ENCODE results near the gene PAPPA. TPM values are rescaled to one million over a fixed set of nuclear protein-coding genes. Genes with fewer than 3 reads are reported as not detected.

PAPPA gene
- total and polyA plus RNA-seq, 3 experiments from 2014 or later = not detected

DNA sequence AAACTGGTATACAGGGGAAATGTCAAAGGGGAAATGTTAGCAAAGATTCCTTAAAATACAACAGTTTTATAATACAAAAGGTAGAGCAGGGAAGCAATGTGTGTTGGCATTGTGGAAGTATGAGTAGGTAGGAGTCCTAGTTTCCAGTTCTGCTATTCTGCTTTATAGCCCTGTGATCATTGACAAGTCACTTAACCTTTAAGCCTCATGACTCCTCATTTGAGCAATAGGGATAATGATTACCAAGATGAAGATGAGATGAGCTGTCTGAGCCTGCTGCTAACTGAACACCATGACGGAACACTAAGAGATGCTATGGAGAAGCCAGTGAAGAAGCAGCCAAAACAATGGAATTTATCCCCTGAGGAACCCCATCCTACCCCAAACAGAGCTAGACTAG is 251.7 kb downstream of the PAPPA start:
- no peaks in the 10 kb centered on the region for H3K9me3 Mint-ChIP-seq
- Histone ChIP-seq H3K27me3 (ENCODE audit: insufficient read depth, low read length, poor library complexity, severe bottlenecking) (no peaks in the 10 kb centered on the region), H3K36me3 (ENCODE audit: insufficient read depth, low read length) (no peaks in the 10 kb centered on the region), H3K4me3 (ENCODE audit: low read length) (no peak overlapping the region), H3K4me1 (ENCODE audit: insufficient read depth, low read length) (no peaks in the 10 kb centered on the region), H3K9me3 (ENCODE audit: low read length) (no peaks in the 10 kb centered on the region), H3K27ac (ENCODE audit: low read depth, low read length) (no peak overlapping the region)
- H3K4me3 Mint-ChIP-seq = no peak overlapping the region
- ChIA-PET CTCF (no interaction called here), POLR2A (no interaction called here)
- H3K36me3 Mint-ChIP-seq = peaks cover 0 to 31% (median 6%) of the 10 kb centered on the region in 3 donors
- DNase-seq = no peak
- H3K27me3 Mint-ChIP-seq = peaks cover 0 to 1% of the 10 kb centered on the region in 2 donors
- no peaks in the 10 kb centered on the region for H3K4me1 Mint-ChIP-seq
- H3K27ac Mint-ChIP-seq = no peak overlapping the region

DNA sequence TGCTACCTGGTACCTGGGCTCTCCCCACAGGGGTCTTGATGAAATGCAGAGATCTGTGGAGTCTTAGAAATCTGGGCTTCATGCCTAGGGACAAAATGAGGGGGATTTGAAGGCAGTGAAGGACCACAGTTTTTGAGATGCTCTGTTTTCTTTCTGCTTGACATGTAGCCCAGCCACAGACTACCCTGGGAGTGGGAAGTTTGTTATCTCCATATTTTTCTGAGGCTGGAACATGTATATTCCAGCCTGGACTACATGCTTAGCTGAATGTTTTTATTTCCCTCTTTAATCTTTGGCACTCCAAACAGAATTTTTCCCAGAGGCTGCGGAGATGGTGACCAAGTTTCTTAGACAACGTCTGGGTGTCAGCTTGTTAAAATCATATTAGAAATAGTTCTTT is 252.9 kb downstream of the PAPPA start:
- Mint-ChIP-seq H3K27ac (no peak overlapping the region), H3K4me3 (no peak overlapping the region), H3K27me3 (peaks cover 0 to 1% of the 10 kb centered on the region in 2 donors), H3K4me1 (no peaks in the 10 kb centered on the region), H3K36me3 (peaks cover 0 to 32% (median 7%) of the 10 kb centered on the region in 3 donors), H3K9me3 (no peaks in the 10 kb centered on the region)
- CTCF ChIA-PET = no interaction called here
- Histone ChIP-seq H3K36me3 (ENCODE audit: insufficient read depth, low read length) (no peaks in the 10 kb centered on the region), H3K9me3 (ENCODE audit: low read length) (no peaks in the 10 kb centered on the region), H3K4me3 (ENCODE audit: low read length) (no peak overlapping the region), H3K27me3 (ENCODE audit: insufficient read depth, low read length, poor library complexity, severe bottlenecking) (no peaks in the 10 kb centered on the region), H3K4me1 (ENCODE audit: insufficient read depth, low read length) (no peaks in the 10 kb centered on the region), H3K27ac (ENCODE audit: low read depth, low read length) (no peak overlapping the region)
- POLR2A ChIA-PET = no interaction called here
- DNase-seq = no peak

DNA sequence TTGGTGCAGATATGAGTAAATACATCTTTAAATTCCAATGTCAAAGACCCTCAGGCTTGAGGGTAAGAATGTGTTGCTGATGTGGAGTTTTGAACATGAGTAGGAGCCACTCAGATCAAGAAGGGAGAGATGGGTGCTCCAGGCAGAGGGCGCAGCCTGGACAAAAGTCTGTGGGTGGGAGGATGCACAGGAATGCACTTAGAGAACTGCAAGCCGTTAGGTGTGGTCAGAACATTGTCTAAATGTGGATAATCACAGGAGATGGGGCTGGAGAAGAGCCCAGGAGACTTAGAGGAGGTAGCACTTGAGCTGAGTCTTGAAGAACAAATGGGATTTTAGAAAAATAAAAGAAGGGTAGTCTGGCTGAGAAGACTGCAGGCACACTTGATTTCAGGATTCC is 255.5 kb downstream of the PAPPA start:
- CTCF ChIA-PET = no interaction called here
- H3K27ac ChIP-seq (ENCODE audit: low read depth, low read length) = no peak overlapping the region

DNA sequence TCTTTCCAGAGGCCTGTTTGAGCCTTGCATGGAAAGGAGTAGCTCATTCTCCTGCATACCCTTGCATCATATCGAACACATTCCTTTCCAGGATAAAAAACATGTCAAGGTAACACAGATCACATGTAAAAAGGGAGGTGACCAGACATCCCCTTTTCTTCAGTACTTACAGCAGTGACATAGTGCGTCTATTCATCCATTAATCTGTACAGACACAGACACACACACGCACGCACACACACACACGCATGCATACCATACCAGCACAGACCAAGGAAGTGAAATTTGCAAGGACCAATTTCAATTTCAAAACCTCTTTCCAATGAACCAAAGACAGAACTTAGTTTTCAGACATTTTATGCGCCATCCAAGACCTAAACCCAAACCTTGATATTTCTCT is 256.0 kb downstream of the PAPPA start:
- Histone ChIP-seq H3K9me3 (ENCODE audit: low read length) (no peaks in the 10 kb centered on the region), H3K27me3 (ENCODE audit: insufficient read depth, low read length, poor library complexity, severe bottlenecking) (no peaks in the 10 kb centered on the region), H3K4me3 (ENCODE audit: low read length) (no peak overlapping the region), H3K4me1 (ENCODE audit: insufficient read depth, low read length) (no peaks in the 10 kb centered on the region), H3K36me3 (ENCODE audit: insufficient read depth, low read length) (no peaks in the 10 kb centered on the region), H3K27ac (ENCODE audit: low read depth, low read length) (no peak overlapping the region)
- DNase-seq = no peak
- CTCF ChIA-PET = interaction anchor here (1.2 kb wide), 1 partner anchor 17 kb away, joined by 3 read pairs; no protein-coding TSS in a partner anchor
- POLR2A ChIA-PET = no interaction called here
- peaks cover 0 to 1% of the 10 kb centered on the region in 2 donors for H3K27me3 Mint-ChIP-seq
- peaks cover 0 to 32% (median 7%) of the 10 kb centered on the region in 3 donors for H3K36me3 Mint-ChIP-seq
- H3K4me3 Mint-ChIP-seq = no peak overlapping the region
- no peaks in the 10 kb centered on the region for H3K9me3 Mint-ChIP-seq
- no peak overlapping the region for H3K27ac Mint-ChIP-seq
- H3K4me1 Mint-ChIP-seq = no peaks in the 10 kb centered on the region

More for the DNA sequence above, 255.5 kb downstream of the PAPPA start:
- no peaks in the 10 kb centered on the region for H3K27me3 ChIP-seq (ENCODE audit: insufficient read depth, low read length, poor library complexity, severe bottlenecking)
- Mint-ChIP-seq H3K27me3 (peaks cover 0 to 1% of the 10 kb centered on the region in 2 donors), H3K27ac (no peak overlapping the region), H3K9me3 (no peaks in the 10 kb centered on the region), H3K4me3 (no peak overlapping the region), H3K36me3 (peaks cover 0 to 32% (median 7%) of the 10 kb centered on the region in 3 donors), H3K4me1 (no peaks in the 10 kb centered on the region)
- H3K9me3 ChIP-seq (ENCODE audit: low read length) = no peaks in the 10 kb centered on the region
- H3K36me3 ChIP-seq (ENCODE audit: insufficient read depth, low read length) = no peaks in the 10 kb centered on the region
- no peaks in the 10 kb centered on the region for H3K4me1 ChIP-seq (ENCODE audit: insufficient read depth, low read length)
- no peak overlapping the region for H3K4me3 ChIP-seq (ENCODE audit: low read length)
- DNase-seq = no peak
- POLR2A ChIA-PET = no interaction called here

DNA sequence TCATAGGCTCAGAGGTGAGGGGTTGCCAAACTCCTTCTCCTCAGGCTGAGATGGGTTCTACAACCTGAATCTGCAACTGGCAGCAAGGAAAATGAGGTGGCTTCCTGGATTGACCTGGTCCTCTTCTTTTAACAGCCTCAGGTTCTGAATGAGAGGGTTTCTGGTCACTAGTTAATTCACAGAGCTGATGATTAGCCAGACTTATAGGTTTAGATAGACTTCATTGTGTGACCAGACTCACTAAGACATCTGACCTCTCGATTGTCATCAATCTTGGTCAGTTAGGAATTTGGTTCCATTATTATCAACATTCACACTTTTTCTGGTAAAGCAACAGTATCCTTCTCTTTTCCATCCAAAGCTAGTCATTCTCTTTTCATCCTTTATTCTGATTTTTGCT is 257.9 kb downstream of the PAPPA start:
- no peaks in the 10 kb centered on the region for H3K9me3 ChIP-seq (ENCODE audit: low read length)
- Mint-ChIP-seq H3K4me3 (no peak overlapping the region), H3K27me3 (peaks cover 0 to 1% of the 10 kb centered on the region in 2 donors), H3K36me3 (peaks cover 0 to 29% (median 7%) of the 10 kb centered on the region in 3 donors), H3K4me1 (no peaks in the 10 kb centered on the region), H3K27ac (no peak overlapping the region), H3K9me3 (no peaks in the 10 kb centered on the region)
- no peak for DNase-seq
- H3K27me3 ChIP-seq (ENCODE audit: insufficient read depth, low read length, poor library complexity, severe bottlenecking) = no peaks in the 10 kb centered on the region
- POLR2A ChIA-PET = no interaction called here
- CTCF ChIA-PET = no interaction called here
- no peaks in the 10 kb centered on the region for H3K4me1 ChIP-seq (ENCODE audit: insufficient read depth, low read length)
- no peak overlapping the region for H3K4me3 ChIP-seq (ENCODE audit: low read length)
- H3K27ac ChIP-seq (ENCODE audit: low read depth, low read length) = no peak overlapping the region
- H3K36me3 ChIP-seq (ENCODE audit: insufficient read depth, low read length) = no peaks in the 10 kb centered on the region

DNA sequence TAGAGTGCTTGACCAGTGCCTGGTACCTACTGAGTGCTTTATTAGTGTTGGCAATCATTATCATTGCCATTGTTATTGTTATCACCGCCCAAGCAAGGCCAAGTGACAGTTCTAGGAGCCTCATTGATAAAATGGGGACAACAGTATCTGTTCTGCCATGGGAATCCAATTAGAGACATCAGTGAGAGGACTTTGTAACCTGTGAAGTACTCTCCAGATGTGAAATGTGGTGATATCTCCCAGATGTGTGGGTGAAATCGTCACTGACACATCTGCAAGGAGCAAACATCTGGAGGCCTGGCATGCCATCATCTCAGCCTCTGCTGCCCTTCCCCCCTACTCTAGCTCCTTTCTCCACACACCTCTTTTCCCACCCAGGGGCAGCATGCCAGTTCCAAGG is 260.8 kb downstream of the PAPPA start:
- H3K27ac Mint-ChIP-seq = no peak overlapping the region
- H3K9me3 Mint-ChIP-seq = no peaks in the 10 kb centered on the region
- Histone ChIP-seq H3K9me3 (ENCODE audit: low read length) (no peaks in the 10 kb centered on the region), H3K36me3 (ENCODE audit: insufficient read depth, low read length) (no peaks in the 10 kb centered on the region), H3K27ac (ENCODE audit: low read depth, low read length) (no peak overlapping the region), H3K4me3 (ENCODE audit: low read length) (no peak overlapping the region), H3K27me3 (ENCODE audit: insufficient read depth, low read length, poor library complexity, severe bottlenecking) (no peaks in the 10 kb centered on the region), H3K4me1 (ENCODE audit: insufficient read depth, low read length) (no peaks in the 10 kb centered on the region)
- H3K27me3 Mint-ChIP-seq = no peaks in the 10 kb centered on the region
- H3K4me1 Mint-ChIP-seq = no peaks in the 10 kb centered on the region
- DNase-seq = no peak
- H3K4me3 Mint-ChIP-seq = no peak overlapping the region
- CTCF ChIA-PET = no interaction called here
- peaks cover 0 to 13% (median 9%) of the 10 kb centered on the region in 3 donors for H3K36me3 Mint-ChIP-seq
- POLR2A ChIA-PET = no interaction called here

DNA sequence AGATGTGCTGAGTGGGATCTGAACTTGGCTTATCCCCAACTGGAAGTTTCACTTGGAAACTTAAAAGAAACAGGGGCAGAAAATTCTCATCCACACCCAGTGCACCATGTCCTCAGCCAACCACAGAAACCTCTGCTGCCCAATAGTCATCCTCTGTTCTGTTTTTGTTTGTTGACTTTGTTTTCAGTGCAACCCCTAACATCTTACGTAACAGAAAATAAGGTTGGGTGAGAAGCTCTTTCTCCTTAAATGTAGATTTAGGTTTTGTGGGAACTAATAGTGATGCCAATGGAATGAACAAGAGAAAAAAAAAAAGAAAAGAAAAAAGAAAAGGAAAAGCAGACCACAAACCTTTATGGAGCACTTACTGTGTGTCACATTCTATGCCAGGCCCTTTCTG is 262.8 kb downstream of the PAPPA start:
- Mint-ChIP-seq H3K27ac (no peak overlapping the region), H3K36me3 (peaks cover 5 to 16% (median 14%) of the 10 kb centered on the region in 3 donors), H3K4me1 (no peaks in the 10 kb centered on the region), H3K9me3 (no peaks in the 10 kb centered on the region), H3K4me3 (no peak overlapping the region), H3K27me3 (no peaks in the 10 kb centered on the region)
- Histone ChIP-seq H3K27ac (ENCODE audit: low read depth, low read length) (no peak overlapping the region), H3K9me3 (ENCODE audit: low read length) (no peaks in the 10 kb centered on the region), H3K4me1 (ENCODE audit: insufficient read depth, low read length) (no peaks in the 10 kb centered on the region), H3K4me3 (ENCODE audit: low read length) (no peak overlapping the region), H3K36me3 (ENCODE audit: insufficient read depth, low read length) (no peaks in the 10 kb centered on the region), H3K27me3 (ENCODE audit: insufficient read depth, low read length, poor library complexity, severe bottlenecking) (no peaks in the 10 kb centered on the region)
- POLR2A ChIA-PET = no interaction called here
- DNase-seq = no peak
- CTCF ChIA-PET = no interaction called here

DNA sequence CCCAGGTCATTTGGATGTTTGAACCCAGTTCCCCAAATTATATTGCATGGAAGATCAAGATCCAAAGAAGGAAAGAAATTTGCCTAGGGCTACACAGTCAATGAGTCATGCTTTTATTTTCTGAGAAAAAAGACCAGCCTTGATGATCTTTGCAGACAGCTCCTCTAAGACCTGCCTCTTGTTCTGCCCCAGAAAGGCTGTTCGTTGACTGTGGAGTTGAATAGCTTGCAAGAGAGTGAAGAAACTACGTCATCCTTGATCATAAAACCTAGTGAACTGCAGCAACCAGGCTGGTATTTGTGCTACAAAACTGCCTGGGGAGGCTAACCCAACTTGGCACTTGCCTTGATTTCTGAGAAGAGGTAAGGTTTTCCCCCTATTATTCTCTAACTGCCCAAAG is 263.9 kb downstream of the PAPPA start:
- Histone ChIP-seq H3K4me3 (ENCODE audit: low read length) (no peak overlapping the region), H3K27me3 (ENCODE audit: insufficient read depth, low read length, poor library complexity, severe bottlenecking) (no peaks in the 10 kb centered on the region), H3K9me3 (ENCODE audit: low read length) (no peaks in the 10 kb centered on the region), H3K36me3 (ENCODE audit: insufficient read depth, low read length) (no peaks in the 10 kb centered on the region), H3K4me1 (ENCODE audit: insufficient read depth, low read length) (no peaks in the 10 kb centered on the region), H3K27ac (ENCODE audit: low read depth, low read length) (no peak overlapping the region)
- ChIA-PET CTCF (no interaction called here), POLR2A (no interaction called here)
- no peaks in the 10 kb centered on the region for H3K27me3 Mint-ChIP-seq
- no peak overlapping the region for H3K27ac Mint-ChIP-seq
- H3K9me3 Mint-ChIP-seq = no peaks in the 10 kb centered on the region
- DNase-seq = no peak
- H3K4me3 Mint-ChIP-seq = no peak overlapping the region
- no peaks in the 10 kb centered on the region for H3K4me1 Mint-ChIP-seq
- peaks cover 5 to 18% (median 14%) of the 10 kb centered on the region in 3 donors for H3K36me3 Mint-ChIP-seq

DNA sequence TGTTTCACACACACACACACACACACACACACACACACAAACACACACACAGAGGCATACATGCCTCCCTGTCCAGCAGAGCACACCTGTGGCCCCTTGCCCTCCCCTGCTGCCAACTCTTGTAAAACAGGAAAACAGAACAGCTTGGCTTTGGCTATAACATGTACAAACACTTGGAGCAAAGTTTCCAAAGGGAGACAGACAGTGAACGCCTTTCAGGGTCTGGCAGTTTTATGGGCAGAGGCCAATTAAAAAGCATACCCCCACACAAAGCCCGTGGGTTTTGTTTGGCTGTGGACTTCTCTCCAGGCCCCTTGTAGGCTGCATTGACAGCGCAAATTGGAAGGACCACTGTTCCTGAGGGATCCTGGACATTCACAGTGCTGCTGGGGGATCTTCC is 265.6 kb downstream of the PAPPA start:
- Histone ChIP-seq H3K9me3 (ENCODE audit: low read length) (no peaks in the 10 kb centered on the region), H3K36me3 (ENCODE audit: insufficient read depth, low read length) (no peaks in the 10 kb centered on the region), H3K4me1 (ENCODE audit: insufficient read depth, low read length) (no peaks in the 10 kb centered on the region), H3K4me3 (ENCODE audit: low read length) (no peak overlapping the region), H3K27ac (ENCODE audit: low read depth, low read length) (no peak overlapping the region), H3K27me3 (ENCODE audit: insufficient read depth, low read length, poor library complexity, severe bottlenecking) (no peaks in the 10 kb centered on the region)
- peaks cover 5 to 21% (median 16%) of the 10 kb centered on the region in 3 donors for H3K36me3 Mint-ChIP-seq
- no peaks in the 10 kb centered on the region for H3K9me3 Mint-ChIP-seq
- POLR2A ChIA-PET = no interaction called here
- H3K4me1 Mint-ChIP-seq = no peaks in the 10 kb centered on the region
- H3K27ac Mint-ChIP-seq = peak overlapping the region in 1 of 8 donors; percentile 52
- CTCF ChIA-PET = no interaction called here
- DNase-seq = no peak
- H3K27me3 Mint-ChIP-seq = no peaks in the 10 kb centered on the region
- no peak overlapping the region for H3K4me3 Mint-ChIP-seq
